IPS-15b (cell line): ENCODE results near the gene VAMP8.
A peak's percentile ranks its signal among the peaks of the same experiment; 100 is the strongest.

ENCODE experiments used
- H3K27me3 ChIP-seq: one replicate; pipeline ENCODE4 v1.6.1; 2013; ENCODE audit warnings: low read length; ENCODE audit not compliant: control insufficient read depth, insufficient read depth
- H3K36me3 ChIP-seq: one replicate; pipeline ENCODE4 v1.6.1; 2013; ENCODE audit warnings: low read length; ENCODE audit not compliant: control insufficient read depth, insufficient read depth
- H3K4me1 ChIP-seq: one replicate; pipeline ENCODE4 v1.6.1; 2013; ENCODE audit warnings: mild to moderate bottlenecking, low read length; ENCODE audit not compliant: control insufficient read depth, insufficient read depth
- H3K4me3 ChIP-seq: one replicate; pipeline ENCODE4 v1.5.1; 2013; ENCODE audit warnings: low read depth, low read length
- H3K9ac ChIP-seq: one replicate; pipeline ENCODE4 v1.6.1; 2013; ENCODE audit warnings: low read depth, mild to moderate bottlenecking, low read length
- H3K9me3 ChIP-seq: one replicate; pipeline ENCODE4 v1.6.1; 2013; ENCODE audit warnings: mild to moderate bottlenecking, low read length; ENCODE audit not compliant: control insufficient read depth, insufficient read depth

The VAMP8 gene

GRCh38 chr2:85577386-85578242 lies at the start of gene VAMP8:
VAMP8 (plus strand) TSS chr2:85577586; CDS start chr2:85577647, 61 bp downstream.
- Histone ChIP-seq H3K4me1 (peaks cover 11% of the 10 kb centered on the region), H3K9ac (peak within 1 kb of the TSS; percentile 38), H3K9me3 (no peaks in the 10 kb centered on the region), H3K4me3 (peak within 1 kb of the TSS; percentile 62), H3K27me3 (peaks cover 8% of the 10 kb centered on the region), H3K36me3 (no peaks in the 10 kb centered on the region)

- Histone ChIP-seq H3K9me3 (no peaks in the 10 kb centered on the region), H3K4me3 (no peak overlapping the region), H3K36me3 (no peaks in the 10 kb centered on the region), H3K4me1 (peaks cover 6% of the 10 kb centered on the region), H3K9ac (no peak overlapping the region), H3K27me3 (no peaks in the 10 kb centered on the region)
Measured at GRCh38 chr2:85527787-85528186, 49.6 kb upstream of the VAMP8 start.

GRCh38 chr2:85528355-85528754 lies 49.0 kb upstream of the VAMP8 start:
- Histone ChIP-seq H3K9me3 (no peaks in the 10 kb centered on the region), H3K4me1 (peaks cover 6% of the 10 kb centered on the region), H3K4me3 (no peak overlapping the region), H3K27me3 (no peaks in the 10 kb centered on the region), H3K36me3 (no peaks in the 10 kb centered on the region), H3K9ac (no peak overlapping the region)

GRCh38 chr2:85529809-85530208 lies 47.6 kb upstream of the VAMP8 start:
- Histone ChIP-seq H3K27me3 (no peaks in the 10 kb centered on the region), H3K4me1 (peaks cover 4% of the 10 kb centered on the region), H3K36me3 (no peaks in the 10 kb centered on the region), H3K9ac (no peak overlapping the region), H3K4me3 (no peak overlapping the region), H3K9me3 (no peaks in the 10 kb centered on the region)

- Histone ChIP-seq H3K9me3 (no peaks in the 10 kb centered on the region), H3K4me3 (no peak overlapping the region), H3K9ac (no peak overlapping the region), H3K36me3 (no peaks in the 10 kb centered on the region), H3K27me3 (no peaks in the 10 kb centered on the region), H3K4me1 (no peaks in the 10 kb centered on the region)
Measured at GRCh38 chr2:85531589-85531988, 45.8 kb upstream of the VAMP8 start.

- Histone ChIP-seq H3K9ac (no peak overlapping the region), H3K27me3 (no peaks in the 10 kb centered on the region), H3K4me3 (no peak overlapping the region), H3K9me3 (no peaks in the 10 kb centered on the region), H3K4me1 (no peaks in the 10 kb centered on the region), H3K36me3 (peaks cover 1% of the 10 kb centered on the region)
Measured at GRCh38 chr2:85534099-85534498, 43.3 kb upstream of the VAMP8 start.

- no peaks in the 10 kb centered on the region for H3K9me3 ChIP-seq
- H3K9ac ChIP-seq, result no peak overlapping the region
- peaks cover 3% of the 10 kb centered on the region for H3K36me3 ChIP-seq
Measured at GRCh38 chr2:85534881-85535280, 42.5 kb upstream of the VAMP8 start.

GRCh38 chr2:85536479-85536878 lies 40.9 kb upstream of the VAMP8 start:
- H3K9ac ChIP-seq, result no peak overlapping the region

More at GRCh38 chr2:85534881-85535280, 42.5 kb upstream of the VAMP8 start:
- H3K4me3 ChIP-seq, result no peak overlapping the region
- H3K4me1 ChIP-seq, result no peaks in the 10 kb centered on the region
- no peaks in the 10 kb centered on the region for H3K27me3 ChIP-seq

GRCh38 chr2:85537600-85538506 lies 39.5 kb upstream of the VAMP8 start:
- Histone ChIP-seq H3K4me1 (peaks cover 10% of the 10 kb centered on the region), H3K36me3 (peaks cover 20% of the 10 kb centered on the region), H3K9me3 (no peaks in the 10 kb centered on the region), H3K9ac (peak overlapping the region; percentile 100), H3K27me3 (no peaks in the 10 kb centered on the region), H3K4me3 (peak overlapping the region; percentile 97)

More at GRCh38 chr2:85536479-85536878, 40.9 kb upstream of the VAMP8 start:
- Histone ChIP-seq H3K4me3 (no peak overlapping the region), H3K4me1 (peaks cover 3% of the 10 kb centered on the region), H3K27me3 (no peaks in the 10 kb centered on the region), H3K36me3 (peaks cover 6% of the 10 kb centered on the region), H3K9me3 (no peaks in the 10 kb centered on the region)

DNA sequence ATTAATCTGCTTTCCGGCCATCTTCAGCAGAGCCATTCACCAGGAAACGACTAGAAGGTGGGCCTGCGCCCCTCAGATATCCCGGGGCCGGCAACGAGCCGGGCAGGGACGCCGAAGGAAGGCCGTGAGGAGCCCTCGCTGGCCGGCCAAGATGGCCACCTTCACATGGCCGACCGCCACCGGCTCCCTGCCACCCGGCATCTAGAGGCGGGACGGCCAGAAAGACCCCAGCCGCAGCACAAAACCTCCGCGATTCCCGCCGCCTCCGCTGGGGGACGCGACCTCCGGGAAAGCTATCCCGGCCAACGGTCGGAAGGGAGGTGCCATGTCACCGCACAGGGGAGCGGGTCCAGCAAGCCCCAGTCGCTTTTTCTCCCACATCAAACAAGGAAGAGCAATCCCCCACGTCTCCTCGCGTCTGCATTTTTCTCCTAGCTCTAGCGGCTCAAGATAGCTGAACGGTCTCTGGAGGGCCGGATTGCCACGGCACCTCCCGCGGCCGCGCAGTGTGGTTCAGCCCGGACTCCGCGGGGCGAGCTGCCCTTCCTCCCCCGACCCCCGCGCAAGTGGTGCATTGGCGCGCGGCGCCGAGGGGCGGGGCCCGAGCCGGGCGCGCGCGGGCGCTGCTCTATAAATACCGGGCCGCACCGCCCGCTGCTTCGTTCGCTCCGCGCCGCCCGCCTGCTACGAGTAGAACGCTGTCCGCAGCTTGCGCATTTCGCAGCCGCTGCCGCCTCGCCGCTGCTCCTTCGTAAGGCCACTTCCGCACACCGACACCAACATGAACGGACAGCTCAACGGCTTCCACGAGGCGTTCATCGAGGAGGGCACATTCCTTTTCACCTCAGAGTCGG lies 38.7 kb upstream of the VAMP8 start, which contains the start of gene MAT2A:
TSS of gene MAT2A (plus strand) at position 662 of the 854 bp plus-strand sequence. CDS start at position 782, 120 bp downstream.
- H3K9ac ChIP-seq, result peak within 1 kb of the TSS; percentile 100
- H3K36me3 ChIP-seq, result peaks cover 24% of the 10 kb centered on the region
- H3K9me3 ChIP-seq, result no peaks in the 10 kb centered on the region
- H3K4me3 ChIP-seq, result peak within 1 kb of the TSS; percentile 97
- no peaks in the 10 kb centered on the region for H3K27me3 ChIP-seq
- peaks cover 10% of the 10 kb centered on the region for H3K4me1 ChIP-seq
